Measurements from ENCODE around the gene IQGAP3. TPM values are rescaled to one million over a fixed set of nuclear protein-coding genes. Genes with fewer than 3 reads are reported as not detected.
"Not testable (repeated sequence)": the region's sequence is repeated elsewhere in the genome, so short reads cannot be mapped to it uniquely, and the experiment has no call there.

Gene IQGAP3
- total and polyA plus RNA-seq, 2 donors (not counting 1 experiment from before 2014, with no cell fraction given) = 0.07 to 0.12 TPM

- WGBS (ENCODE audit: insufficient coverage) = 90% methylated on average over 5 of the region's 10 CpGs
- Histone ChIP-seq H3K4me2 (replicated peaks; ENCODE audit: low read depth, low read length, poor library complexity, severe bottlenecking) (peak overlapping the region; percentile 98), H4K20me1 (ENCODE audit: control insufficient read depth, insufficient read depth, low read length, poor library complexity, severe bottlenecking) (peaks cover 8% of the 10 kb centered on the region), H3K9ac (ENCODE audit: low read length) (peak overlapping the region; percentile 81), H3K4me3 (ENCODE audit: control extremely low read depth in 1 of 5, extremely low read depth in 1 of 5, insufficient read depth in 1 of 5, low read depth in 2 of 5, low read length in 4 of 5) (peak overlapping the region in 1 of 5 experiments; percentile 69), H3K27me3 (replicated peaks in 1 of 4; ENCODE audit: control extremely low read depth in 1 of 4, control insufficient read depth in 3 of 4, insufficient read depth in 4 of 4, low read length in 3 of 4) (no peaks in the 10 kb centered on the region), H3K79me2 (ENCODE audit: control insufficient read depth, insufficient read depth, low read length) (peaks cover 14% of the 10 kb centered on the region), H3K36me3 (replicated peaks in 1 of 2; ENCODE audit: control extremely low read depth in 1 of 2, control insufficient read depth in 1 of 2, extremely low read depth in 1 of 2, insufficient read depth in 2 of 2, low read length in 1 of 2) (peaks cover 0 to 26% of the 10 kb centered on the region in 2 experiments), H3K9me3 (ENCODE audit: control extremely low read depth in 1 of 3, control insufficient read depth in 2 of 3, insufficient read depth in 1 of 3, low read length in 2 of 3) (no peaks in the 10 kb centered on the region), H3K27ac (ENCODE audit: low read length in 2 of 2) (peak overlapping the region; percentile 80 to 88), H2AFZ (ENCODE audit: insufficient read depth, low read depth, low read length, poor library complexity, severe bottlenecking) (peak overlapping the region; percentile 94), H3K4me1 (ENCODE audit: control insufficient read depth in 2 of 2, insufficient read depth in 2 of 2, low read length in 2 of 2) (peaks cover 18 to 22% of the 10 kb centered on the region in 2 donors)
- ChIA-PET POLR2A (interaction anchor here (1.5 to 2.1 kb wide), 3 partner anchors 18 to 98 kb away, joined by 4 to 12 read pairs (median 8); partner anchors contain the start of gene MEF2D), CTCF (interaction anchor here (0.8 to 10.9 kb wide), 14 partner anchors 8 to 205 kb away, joined by 3 to 80 read pairs (median 6); partner anchors contain the start of genes GPATCH4, HAPLN2 and MEF2D)
- TF ChIP-seq EZH2 (IDR thresholded peaks at IDR 0.05; ENCODE audit: borderline replicate concordance, insufficient read depth, low read depth, low read length, poor library complexity, severe bottlenecking) (no peak), CTCF (IDR thresholded peaks at IDR 0.05) (no peak)
- H3K27me3 Mint-ChIP-seq = no peaks in the 10 kb centered on the region
- peaks cover 25% of the 10 kb centered on the region for H3K4me1 Mint-ChIP-seq
- no peaks in the 10 kb centered on the region for H3K9me3 Mint-ChIP-seq (ENCODE audit: insufficient read depth)
- H3K4me3 Mint-ChIP-seq = peak overlapping the region; percentile 26
- intact Hi-C loops (cut with micrococcal nuclease) = loop anchor here (1.0 kb wide), 2 partner anchors 8 to 11 kb away; partner anchors contain the start of gene GPATCH4
- ATAC-seq (ENCODE audit: low read depth) (no peak), DNase-seq (no peak)
- H3K27ac Mint-ChIP-seq = peak overlapping the region; percentile 96
These were observed 18.2 kb upstream of the IQGAP3 start for GRCh38 chr1:156590326-156591180.

GRCh38 chr1:156589546-156589945 lies 17.2 kb upstream of the IQGAP3 start:
- peaks cover 24% of the 10 kb centered on the region for H3K79me2 ChIP-seq (ENCODE audit: control insufficient read depth, insufficient read depth, low read length)
- H3K36me3 ChIP-seq (replicated peaks in 1 of 2; ENCODE audit: control extremely low read depth in 1 of 2, control insufficient read depth in 1 of 2, extremely low read depth in 1 of 2, insufficient read depth in 2 of 2, low read length in 1 of 2) = peaks cover 0 to 20% of the 10 kb centered on the region in 2 experiments
- H3K9me3 ChIP-seq (ENCODE audit: control extremely low read depth in 1 of 3, control insufficient read depth in 2 of 3, insufficient read depth in 1 of 3, low read length in 2 of 3) = no peaks in the 10 kb centered on the region
- intact Hi-C loops (cut with micrococcal nuclease) = no loop called here
- no peak for TF ChIP-seq EZH2 (IDR thresholded peaks at IDR 0.05; ENCODE audit: borderline replicate concordance, insufficient read depth, low read depth, low read length, poor library complexity, severe bottlenecking)
- no peak for DNase-seq
- H4K20me1 ChIP-seq (ENCODE audit: control insufficient read depth, insufficient read depth, low read length, poor library complexity, severe bottlenecking) = peaks cover 8% of the 10 kb centered on the region
- H3K27ac ChIP-seq (ENCODE audit: low read length in 2 of 2) = no peak overlapping the region
- H3K27me3 Mint-ChIP-seq = no peaks in the 10 kb centered on the region
- no peaks in the 10 kb centered on the region for H3K9me3 Mint-ChIP-seq (ENCODE audit: insufficient read depth)
- CTCF ChIA-PET = interaction anchor here (0.7 to 1.6 kb wide), 2 partner anchors 13 to 109 kb away, joined by 3 to 6 read pairs; no protein-coding TSS in a partner anchor
- no peak overlapping the region for H3K4me3 ChIP-seq (ENCODE audit: control extremely low read depth in 1 of 5, extremely low read depth in 1 of 5, insufficient read depth in 1 of 5, low read depth in 2 of 5, low read length in 4 of 5)
- no peak overlapping the region for H3K27ac Mint-ChIP-seq
- no peak overlapping the region for H2AFZ ChIP-seq (ENCODE audit: insufficient read depth, low read depth, low read length, poor library complexity, severe bottlenecking)
- no CpG with 5 or more reads among the region's 5 CpGs for WGBS (ENCODE audit: insufficient coverage)
- H3K4me3 Mint-ChIP-seq = no peak overlapping the region
- POLR2A ChIA-PET = no interaction called here
- no peak overlapping the region for H3K4me2 ChIP-seq (replicated peaks; ENCODE audit: low read depth, low read length, poor library complexity, severe bottlenecking)
- H3K9ac ChIP-seq (ENCODE audit: low read length) = no peak overlapping the region
- no peak for ATAC-seq (ENCODE audit: low read depth)
- H3K4me1 Mint-ChIP-seq = peaks cover 22% of the 10 kb centered on the region
- peaks cover 18 to 23% of the 10 kb centered on the region in 2 donors for H3K4me1 ChIP-seq (ENCODE audit: control insufficient read depth in 2 of 2, insufficient read depth in 2 of 2, low read length in 2 of 2)
- no peaks in the 10 kb centered on the region for H3K27me3 ChIP-seq (replicated peaks in 1 of 4; ENCODE audit: control extremely low read depth in 1 of 4, control insufficient read depth in 3 of 4, insufficient read depth in 4 of 4, low read length in 3 of 4)

GRCh38 chr1:156587927-156588326 lies 15.6 kb upstream of the IQGAP3 start:
- POLR2A ChIA-PET; H4K20me1 ChIP-seq (ENCODE audit: control insufficient read depth, insufficient read depth, low read length, poor library complexity, severe bottlenecking); H3K4me2 ChIP-seq (replicated peaks; ENCODE audit: low read depth, low read length, poor library complexity, severe bottlenecking); H3K4me3 ChIP-seq (ENCODE audit: control extremely low read depth in 1 of 5, extremely low read depth in 1 of 5, insufficient read depth in 1 of 5, low read depth in 2 of 5, low read length in 4 of 5); H3K27ac Mint-ChIP-seq; intact Hi-C loops (cut with micrococcal nuclease); H2AFZ ChIP-seq (ENCODE audit: insufficient read depth, low read depth, low read length, poor library complexity, severe bottlenecking); ATAC-seq (ENCODE audit: low read depth); H3K9me3 ChIP-seq (ENCODE audit: control extremely low read depth in 1 of 3, control insufficient read depth in 2 of 3, insufficient read depth in 1 of 3, low read length in 2 of 3); H3K27me3 Mint-ChIP-seq; H3K9me3 Mint-ChIP-seq (ENCODE audit: insufficient read depth); H3K27me3 ChIP-seq (replicated peaks in 1 of 4; ENCODE audit: control extremely low read depth in 1 of 4, control insufficient read depth in 3 of 4, insufficient read depth in 4 of 4, low read length in 3 of 4); H3K4me3 Mint-ChIP-seq; H3K9ac ChIP-seq (ENCODE audit: low read length); H3K27ac ChIP-seq (ENCODE audit: low read length in 2 of 2); DNase-seq: not testable (repeated sequence)
- WGBS (ENCODE audit: insufficient coverage) = 91% methylated on average over 7 of the region's 8 CpGs
- H3K4me1 Mint-ChIP-seq = peaks cover 36% of the 10 kb centered on the region
- H3K79me2 ChIP-seq (ENCODE audit: control insufficient read depth, insufficient read depth, low read length) = peaks cover 39% of the 10 kb centered on the region
- H3K36me3 ChIP-seq (replicated peaks in 1 of 2; ENCODE audit: control extremely low read depth in 1 of 2, control insufficient read depth in 1 of 2, extremely low read depth in 1 of 2, insufficient read depth in 2 of 2, low read length in 1 of 2) = peaks cover 0 to 11% of the 10 kb centered on the region in 2 experiments
- CTCF ChIA-PET = interaction anchor here (1.4 to 2.6 kb wide), 3 partner anchors 17 to 107 kb away, joined by 4 to 20 read pairs (median 6); no protein-coding TSS in a partner anchor
- peaks cover 31 to 37% of the 10 kb centered on the region in 2 donors for H3K4me1 ChIP-seq (ENCODE audit: control insufficient read depth in 2 of 2, insufficient read depth in 2 of 2, low read length in 2 of 2)
